ENCODE results near the gene STARD10. TPM values are rescaled to one million over a fixed set of nuclear protein-coding genes. Genes with fewer than 3 reads are reported as not detected.
A peak's percentile ranks its signal among the peaks of the same experiment; 100 is the strongest.

Gene STARD10
- total RNA-seq, 1 donor from 2014 or later = 38.4 TPM

GRCh38 chr11:72815110-72815618 is 21.3 kb upstream of the STARD10 start:
- TF ChIP-seq CTCF (IDR thresholded peaks at IDR 0.05; ENCODE audit: insufficient read depth, low read depth, low read length) (no peak), EZH2 (IDR thresholded peaks at IDR 0.05; ENCODE audit: insufficient read depth, low read length) (no peak)
- H3K27ac ChIP-seq (ENCODE audit: low read depth, low read length) = peak overlapping the region; percentile 96
- peaks cover 14% of the 10 kb centered on the region for H3K36me3 Mint-ChIP-seq (ENCODE audit: low read depth, unreplicated experiment)
- H2AFZ ChIP-seq (ENCODE audit: low read depth, low read length) = peak overlapping the region; percentile 99
- peaks cover 17% of the 10 kb centered on the region for H3K79me2 ChIP-seq (ENCODE audit: insufficient read depth, low read length)
- peaks cover 22% of the 10 kb centered on the region for H3K4me1 Mint-ChIP-seq (ENCODE audit: low read depth, unreplicated experiment)
- no peaks in the 10 kb centered on the region for H3K9me3 ChIP-seq (ENCODE audit: insufficient read depth, low read depth, low read length)
- H3K9ac ChIP-seq (ENCODE audit: low read length) = peak overlapping the region; percentile 93
- peaks cover 2% of the 10 kb centered on the region for H3K27me3 Mint-ChIP-seq (ENCODE audit: low read depth, unreplicated experiment)
- no peaks in the 10 kb centered on the region for H3K27me3 ChIP-seq (ENCODE audit: insufficient read depth, low read length)
- no peak for DNase-seq (ENCODE audit: low read depth)
- peak overlapping the region; percentile 78 for H3K4me3 ChIP-seq (ENCODE audit: insufficient read depth, low read depth, low read length)
- H3K36me3 ChIP-seq (ENCODE audit: insufficient read depth, low read length) = peaks cover 3% of the 10 kb centered on the region
- no peaks in the 10 kb centered on the region for H4K20me1 ChIP-seq (ENCODE audit: insufficient read depth, low read length)
- peak overlapping the region; percentile 90 for H3K27ac Mint-ChIP-seq (ENCODE audit: unreplicated experiment)
- H3K4me2 ChIP-seq (ENCODE audit: low read length) = peak overlapping the region; percentile 97
- H3K9me3 Mint-ChIP-seq (ENCODE audit: unreplicated experiment) = peaks cover 2% of the 10 kb centered on the region
- H3K4me3 Mint-ChIP-seq (ENCODE audit: unreplicated experiment) = peak overlapping the region; percentile 97
- peaks cover 35% of the 10 kb centered on the region for H3K4me1 ChIP-seq (ENCODE audit: insufficient read depth, low read length)
- FAIRE-seq = no peak

- Histone ChIP-seq H3K27me3 (ENCODE audit: insufficient read depth, low read length) (no peaks in the 10 kb centered on the region), H3K9ac (ENCODE audit: low read length) (peak within 1 kb of the TSS; percentile 93), H3K27ac (ENCODE audit: low read depth, low read length) (peak within 1 kb of the TSS; percentile 96), H3K4me2 (ENCODE audit: low read length) (peak within 1 kb of the TSS; percentile 97), H2AFZ (ENCODE audit: low read depth, low read length) (peak within 1 kb of the TSS; percentile 99), H3K4me3 (ENCODE audit: insufficient read depth, low read depth, low read length) (peak within 1 kb of the TSS; percentile 78), H3K4me1 (ENCODE audit: insufficient read depth, low read length) (peaks cover 35% of the 10 kb centered on the region), H3K9me3 (ENCODE audit: insufficient read depth, low read depth, low read length) (no peaks in the 10 kb centered on the region), H4K20me1 (ENCODE audit: insufficient read depth, low read length) (no peaks in the 10 kb centered on the region), H3K36me3 (ENCODE audit: insufficient read depth, low read length) (peaks cover 3% of the 10 kb centered on the region), H3K79me2 (ENCODE audit: insufficient read depth, low read length) (peaks cover 17% of the 10 kb centered on the region)
- peak within 1 kb of the TSS; percentile 95 for H3K27ac Mint-ChIP-seq (ENCODE audit: unreplicated experiment)
- FAIRE-seq (no peak), DNase-seq (ENCODE audit: low read depth) (peak; percentile 63)
- H3K4me1 Mint-ChIP-seq (ENCODE audit: low read depth, unreplicated experiment) = peaks cover 22% of the 10 kb centered on the region
- TF ChIP-seq CTCF (IDR thresholded peaks at IDR 0.05; ENCODE audit: insufficient read depth, low read depth, low read length) (no peak), EZH2 (IDR thresholded peaks at IDR 0.05; ENCODE audit: insufficient read depth, low read length) (no peak)
- peaks cover 13% of the 10 kb centered on the region for H3K36me3 Mint-ChIP-seq (ENCODE audit: low read depth, unreplicated experiment)
- peaks cover 2% of the 10 kb centered on the region for H3K27me3 Mint-ChIP-seq (ENCODE audit: low read depth, unreplicated experiment)
- peaks cover 2% of the 10 kb centered on the region for H3K9me3 Mint-ChIP-seq (ENCODE audit: unreplicated experiment)
- H3K4me3 Mint-ChIP-seq (ENCODE audit: unreplicated experiment) = peak within 1 kb of the TSS; percentile 97
These were observed 20.7 kb upstream of the STARD10 start, which contains the start of gene ATG16L2 for GRCh38 chr11:72814286-72815109. Gene ATG16L2 (plus strand): TSS chr11:72814411. CDS start chr11:72814446, 35 bp downstream.

Measured in astrocyte (in vitro differentiated cells and primary cell).